OCI-M2 (cell line): ENCODE results near the gene RHOXF2.
"Not testable (repeated sequence)": the region's sequence is repeated elsewhere in the genome, so short reads cannot be mapped to it uniquely, and the experiment has no call there.

ENCODE experiments used
- DNase-seq: peaks from one replicate; lab custom pipeline; 2025; ENCODE audit not compliant: unreplicated experiment; lab: John Stamatoyannopoulos, UW

RHOXF2 gene

DNA sequence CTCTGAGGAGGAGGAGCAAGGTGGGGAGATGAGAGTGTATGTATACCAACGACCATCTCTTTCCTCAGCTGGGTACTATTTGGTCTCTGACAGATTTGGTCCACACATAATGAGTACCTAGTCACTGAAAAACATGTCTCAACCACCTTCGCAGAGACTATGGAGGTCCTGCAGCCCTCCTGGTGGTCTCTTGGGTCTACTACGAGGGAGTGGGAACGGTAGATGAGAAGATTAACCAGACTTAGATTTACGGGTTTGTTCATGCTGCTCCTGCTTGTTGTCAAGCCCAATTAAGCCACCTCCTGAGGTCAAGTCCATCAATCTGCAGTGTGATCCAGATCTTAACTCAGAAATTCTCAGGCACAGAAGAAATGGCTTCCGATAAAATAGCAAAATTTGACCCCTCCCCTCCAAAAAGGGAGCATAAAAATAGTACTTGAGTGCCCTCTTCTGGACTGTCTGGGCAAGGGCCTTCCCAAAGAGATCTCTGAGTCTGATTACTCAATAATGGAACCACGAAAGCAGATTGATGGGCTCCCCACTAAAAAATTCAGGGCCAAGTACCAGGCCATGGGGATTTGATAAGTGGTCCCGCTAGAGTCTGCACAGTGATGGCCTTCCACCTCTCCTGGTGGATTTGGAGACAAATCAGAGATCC is 38.3 kb downstream of the RHOXF2 start:
- DNase-seq: not testable (repeated sequence)

DNA sequence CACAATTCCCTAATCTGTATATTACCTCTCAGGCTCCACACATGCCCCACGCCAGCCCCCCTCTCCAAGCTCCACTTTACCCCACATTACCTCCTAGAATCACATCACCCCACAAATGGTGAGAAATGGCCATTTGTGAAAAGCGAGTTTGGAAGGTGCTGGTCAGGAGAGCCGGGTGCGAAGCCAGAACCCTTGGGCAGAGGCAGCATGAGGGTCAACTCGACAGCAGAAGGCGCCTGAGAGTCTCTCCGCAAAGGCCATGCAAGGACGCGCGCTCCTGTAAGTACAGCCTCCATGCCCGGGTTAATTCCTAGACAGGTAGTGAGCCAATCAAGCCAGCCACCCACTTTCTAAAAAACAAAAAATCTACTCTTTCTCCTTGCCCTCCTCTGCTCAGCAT is 42.4 kb downstream of the RHOXF2 start:
- no peak for DNase-seq

DNA sequence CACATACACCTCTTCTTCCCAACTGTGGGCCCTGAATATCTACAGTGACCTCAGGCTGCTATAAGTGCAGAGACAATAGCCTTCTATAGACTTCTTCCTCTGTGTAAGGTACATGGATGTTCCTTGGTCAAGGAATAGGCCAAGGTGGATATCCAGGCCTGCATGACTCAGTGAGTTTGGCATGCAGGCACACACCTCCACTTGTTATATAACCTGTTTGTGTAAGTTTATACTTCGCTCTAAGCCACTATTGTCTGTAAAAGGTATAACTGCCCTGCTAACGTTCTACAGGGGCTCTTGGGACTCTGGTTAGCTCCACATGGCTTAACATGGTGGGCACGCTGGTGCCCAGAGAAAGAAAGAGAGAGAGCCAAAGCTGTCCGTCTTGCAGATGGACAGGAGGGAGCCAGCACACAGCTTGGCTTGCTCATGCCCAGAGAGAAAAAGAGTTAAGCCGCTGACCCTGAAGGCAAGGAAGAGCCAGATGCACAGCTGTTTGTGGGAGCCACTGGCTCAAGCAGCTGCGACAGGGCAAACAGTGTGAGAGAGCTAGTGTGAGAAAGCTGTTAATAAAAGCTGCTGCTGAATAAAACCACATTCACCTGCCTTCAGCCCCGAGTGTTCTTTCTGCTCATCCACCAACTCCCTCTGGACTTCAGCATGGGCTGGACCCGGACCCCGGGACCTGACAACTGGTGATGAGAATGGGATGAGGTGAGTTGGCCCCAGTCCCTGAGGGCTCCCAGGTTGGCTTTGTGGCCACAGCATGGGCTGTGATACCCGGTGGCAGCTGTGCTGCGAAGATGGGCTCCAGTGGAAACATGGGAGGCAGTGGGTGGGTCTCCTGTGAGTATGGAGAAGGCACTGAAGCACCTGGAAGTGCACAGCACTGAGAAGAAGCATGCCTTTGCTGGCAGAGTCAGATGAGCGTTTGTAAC is 47.7 kb downstream of the RHOXF2 start:
- DNase-seq: no peak

DNA sequence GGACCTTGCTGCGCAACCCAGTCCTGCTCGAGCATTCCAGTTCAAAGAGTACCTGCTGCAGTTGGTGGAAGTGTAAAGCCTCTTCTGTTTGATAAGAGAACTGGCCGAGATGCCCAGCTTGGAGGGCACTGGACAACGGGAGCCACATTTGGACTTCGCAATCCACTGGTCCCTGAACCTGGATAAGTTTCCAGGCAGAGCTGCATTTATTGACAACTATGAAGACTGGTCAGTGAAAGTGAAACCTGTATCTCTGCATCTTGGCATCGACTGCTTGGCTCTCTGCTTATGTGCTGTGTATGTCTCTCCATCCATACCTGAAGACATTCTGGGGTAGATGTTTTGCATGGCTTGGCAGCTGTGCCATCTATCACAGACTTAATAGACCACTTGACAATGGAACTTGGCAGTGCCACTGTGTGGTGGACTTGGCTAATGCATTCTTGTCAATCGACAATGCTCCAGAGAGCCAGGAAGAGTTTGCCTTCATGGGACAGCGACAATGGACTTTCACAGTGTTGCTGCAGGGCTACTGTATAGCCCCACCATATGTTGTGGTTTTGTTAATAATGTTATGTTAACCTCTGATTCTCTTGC is 48.7 kb downstream of the RHOXF2 start:
- no peak for DNase-seq

DNA sequence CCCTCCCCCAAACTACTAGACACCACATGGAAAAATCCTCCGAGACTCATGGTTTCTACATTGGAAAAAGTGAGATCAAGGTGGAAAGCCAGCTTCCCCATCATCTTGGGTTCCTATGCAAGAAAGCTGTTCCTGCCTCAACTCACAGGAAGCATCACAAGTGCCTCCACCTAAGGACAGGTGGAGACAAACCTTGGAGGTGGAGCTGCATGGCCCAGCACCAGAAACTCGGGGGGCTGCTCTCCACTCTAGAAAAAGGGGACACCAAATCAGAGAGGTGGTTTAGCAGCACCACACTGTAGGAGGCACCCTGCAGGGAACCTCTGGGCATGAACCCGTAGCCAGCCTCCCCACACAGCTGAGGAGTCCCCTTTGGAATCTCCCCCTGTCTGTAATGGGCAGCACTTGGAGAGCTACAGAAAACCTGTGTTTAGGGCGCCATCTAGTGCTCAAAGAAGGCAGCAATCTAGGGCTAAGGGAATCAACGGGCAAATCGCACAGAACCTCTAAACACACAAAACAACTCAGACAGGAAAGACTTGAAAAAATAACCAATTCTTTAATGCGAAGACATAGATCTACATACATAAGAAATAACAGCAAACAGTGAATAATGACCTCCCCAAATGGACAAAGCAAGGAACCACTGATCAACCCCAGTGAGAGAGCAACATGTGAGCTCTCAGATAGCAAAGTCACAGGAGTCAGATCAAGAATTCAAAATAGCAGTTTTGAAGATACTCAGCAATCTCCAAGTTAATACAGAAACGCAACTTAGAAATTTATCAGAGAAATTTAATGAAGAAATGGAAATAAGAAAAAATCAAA is 55.2 kb downstream of the RHOXF2 start:
- DNase-seq: no peak
